ENCODE data around the gene NINL. TPM values are rescaled to one million over a fixed set of nuclear protein-coding genes. Genes with fewer than 3 reads are reported as not detected.

NINL gene
- total and polyA plus RNA-seq, 2 of the 8 experiments (the other 6 are each of a cell fraction or from before 2014, with no cell fraction given) = 15.3 to 30.0 TPM

DNA sequence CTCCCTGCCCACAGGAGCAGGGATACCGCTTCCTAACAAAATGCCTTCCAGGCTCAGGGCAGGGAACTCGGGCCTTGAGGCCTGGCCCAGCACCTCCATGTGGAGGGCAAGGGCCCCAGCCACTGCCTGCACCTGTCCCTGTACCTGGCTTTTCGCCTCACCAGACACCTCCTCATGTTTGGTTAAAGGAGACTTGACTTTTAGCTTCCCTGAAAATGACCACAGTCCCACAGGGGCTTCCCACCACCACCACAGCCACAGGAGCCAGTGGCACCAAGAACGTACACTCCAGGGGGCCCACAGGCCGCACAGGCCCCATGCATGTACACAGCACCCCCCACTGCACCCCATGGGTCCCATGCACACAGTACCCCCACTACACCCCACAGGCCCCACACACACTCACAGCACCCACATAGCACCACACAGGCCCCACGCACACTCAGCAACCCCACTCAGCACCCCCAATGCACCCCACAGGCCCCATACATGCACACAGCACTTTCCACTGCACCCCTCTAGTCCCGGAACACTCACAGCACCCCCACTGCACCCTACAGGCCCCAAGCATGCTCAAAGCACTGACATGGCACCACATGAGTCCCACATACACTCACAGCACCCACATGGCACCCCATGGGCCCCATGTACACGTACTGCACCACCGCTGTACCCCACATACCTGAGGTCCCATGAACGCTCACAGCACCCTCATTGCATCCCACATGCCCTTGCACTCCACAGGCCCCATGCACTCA is 91.4 kb downstream of the NINL start (continued):
- no peak for TF ChIP-seq GTF2F1 (IDR thresholded peaks at IDR 0.05; ENCODE audit: borderline replicate concordance, low read depth, low read length)
- no peak for TF ChIP-seq RXRA (IDR thresholded peaks at IDR 0.05; ENCODE audit: insufficient read depth, low read depth, low read length)
- TF ChIP-seq, protein P1, sequence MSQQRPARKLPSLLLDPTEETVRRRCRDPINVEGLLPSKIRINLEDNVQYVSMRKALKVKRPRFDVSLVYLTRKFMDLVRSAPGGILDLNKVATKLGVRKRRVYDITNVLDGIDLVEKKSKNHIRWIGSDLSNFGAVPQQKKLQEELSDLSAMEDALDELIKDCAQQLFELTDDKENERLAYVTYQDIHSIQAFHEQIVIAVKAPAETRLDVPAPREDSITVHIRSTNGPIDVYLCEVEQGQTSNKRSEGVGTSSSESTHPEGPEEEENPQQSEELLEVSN (IDR thresholded peaks at IDR 0.05) = no peak
